ENCODE data around the gene OR51I1.

- TF ChIP-seq CTCF (IDR thresholded peaks at IDR 0.05 in 2 of 3, conservative IDR thresholded peaks at IDR 0.05 in 1 of 3; ENCODE audit: control insufficient read depth in 2 of 3, extremely low read depth in 1 of 3, insufficient read depth in 1 of 3, low read depth in 3 of 3, low read length in 3 of 3), result no peak
- no peak for TF ChIP-seq POLR2A (IDR thresholded peaks at IDR 0.05; ENCODE audit: low read depth, low read length)
- no peak for TF ChIP-seq RAD21 (IDR thresholded peaks at IDR 0.05; ENCODE audit: insufficient read depth, low read depth, low read length)
- TF ChIP-seq CHD4 (IDR thresholded peaks at IDR 0.05), result no peak
These were observed 47.1 kb upstream of the OR51I1 start, which contains the start of gene OR52D1 for GRCh38 chr11:5488385-5488784.

All from GM12878 (cell line).